Measurements from ENCODE around the gene CALD1. TPM values are rescaled to one million over a fixed set of nuclear protein-coding genes. Genes with fewer than 3 reads are reported as not detected.

CALD1 gene
- total RNA-seq, 1 experiment from 2014 or later, result 1.0 TPM

GRCh38 chr7:134819401-134819800 is 40.0 kb downstream of the CALD1 start:
- Histone ChIP-seq H3K36me3 (ENCODE audit: insufficient read depth, low read length) (no peaks in the 10 kb centered on the region), H3K9me2 (replicated peaks; ENCODE audit: insufficient read depth, low read length) (no peaks in the 10 kb centered on the region), H3K4me2 (ENCODE audit: low read depth, low read length, poor library complexity, severe bottlenecking) (no peak overlapping the region), H3K27ac (ENCODE audit: low read length) (no peak overlapping the region), H3K27me3 (ENCODE audit: low read length) (no peaks in the 10 kb centered on the region), H4K20me1 (ENCODE audit: insufficient read depth, low read depth, low read length) (no peaks in the 10 kb centered on the region), H3K79me2 (ENCODE audit: low read length) (no peaks in the 10 kb centered on the region), H3K4me1 (ENCODE audit: low read length) (no peaks in the 10 kb centered on the region), H3K4me3 (ENCODE audit: low read length) (no peak overlapping the region), H3K9ac (ENCODE audit: low read length) (no peak overlapping the region), H2AFZ (ENCODE audit: low read length) (no peak overlapping the region), H3K9me3 (ENCODE audit: low read length) (no peaks in the 10 kb centered on the region)
- DNase-seq, result no peak

GRCh38 chr7:134820295-134820694 is 40.9 kb downstream of the CALD1 start:
- H3K4me1 ChIP-seq (ENCODE audit: low read length), result no peaks in the 10 kb centered on the region
- no peak overlapping the region for H3K27ac ChIP-seq (ENCODE audit: low read length)
- H3K36me3 ChIP-seq (ENCODE audit: insufficient read depth, low read length), result no peaks in the 10 kb centered on the region
- no peak overlapping the region for H3K9ac ChIP-seq (ENCODE audit: low read length)
- H4K20me1 ChIP-seq (ENCODE audit: insufficient read depth, low read depth, low read length), result no peaks in the 10 kb centered on the region
- no peaks in the 10 kb centered on the region for H3K9me2 ChIP-seq (replicated peaks; ENCODE audit: insufficient read depth, low read length)
- no peaks in the 10 kb centered on the region for H3K9me3 ChIP-seq (ENCODE audit: low read length)
- no peak for DNase-seq
- no peak overlapping the region for H2AFZ ChIP-seq (ENCODE audit: low read length)
- no peak overlapping the region for H3K4me3 ChIP-seq (ENCODE audit: low read length)
- no peak overlapping the region for H3K4me2 ChIP-seq (ENCODE audit: low read depth, low read length, poor library complexity, severe bottlenecking)
- H3K79me2 ChIP-seq (ENCODE audit: low read length), result no peaks in the 10 kb centered on the region
- no peaks in the 10 kb centered on the region for H3K27me3 ChIP-seq (ENCODE audit: low read length)

DNA sequence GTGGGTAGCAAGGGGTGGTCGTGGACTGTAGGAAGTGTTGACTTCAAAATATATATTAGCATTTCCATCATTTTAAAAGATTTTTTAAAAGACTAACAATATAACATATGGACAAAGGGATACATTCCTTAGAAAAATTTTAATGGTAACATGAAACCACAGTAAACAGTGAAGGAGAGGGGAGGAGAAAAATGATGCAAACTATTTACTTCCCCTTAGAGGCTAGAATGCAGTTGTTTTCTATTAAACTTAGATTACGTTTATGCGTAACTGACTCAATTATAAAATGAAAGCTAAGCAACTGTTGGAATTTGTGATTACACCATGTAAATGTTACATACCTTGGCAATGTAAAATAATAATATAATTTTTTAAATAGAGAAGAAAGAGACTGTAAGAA is 41.3 kb downstream of the CALD1 start:
- Histone ChIP-seq H2AFZ (ENCODE audit: low read length) (no peak overlapping the region), H3K79me2 (ENCODE audit: low read length) (no peaks in the 10 kb centered on the region)
- DNase-seq, result no peak

GRCh38 chr7:134823400-134823799 is 44.0 kb downstream of the CALD1 start:
- H3K4me1 ChIP-seq (ENCODE audit: low read length), result no peaks in the 10 kb centered on the region
- H3K36me3 ChIP-seq (ENCODE audit: insufficient read depth, low read length), result no peaks in the 10 kb centered on the region
- no peaks in the 10 kb centered on the region for H3K27me3 ChIP-seq (ENCODE audit: low read length)
- H4K20me1 ChIP-seq (ENCODE audit: insufficient read depth, low read depth, low read length), result no peaks in the 10 kb centered on the region
- no peaks in the 10 kb centered on the region for H3K79me2 ChIP-seq (ENCODE audit: low read length)
- H3K9me3 ChIP-seq (ENCODE audit: low read length), result no peaks in the 10 kb centered on the region
- no peak overlapping the region for H3K9ac ChIP-seq (ENCODE audit: low read length)
- H2AFZ ChIP-seq (ENCODE audit: low read length), result no peak overlapping the region
- no peak overlapping the region for H3K27ac ChIP-seq (ENCODE audit: low read length)
- DNase-seq, result no peak
- H3K4me2 ChIP-seq (ENCODE audit: low read depth, low read length, poor library complexity, severe bottlenecking), result no peak overlapping the region
- H3K4me3 ChIP-seq (ENCODE audit: low read length), result no peak overlapping the region
- H3K9me2 ChIP-seq (replicated peaks; ENCODE audit: insufficient read depth, low read length), result no peaks in the 10 kb centered on the region

More for the DNA sequence above, 41.3 kb downstream of the CALD1 start:
- no peaks in the 10 kb centered on the region for H3K9me3 ChIP-seq (ENCODE audit: low read length)
- no peaks in the 10 kb centered on the region for H3K4me1 ChIP-seq (ENCODE audit: low read length)
- H3K27me3 ChIP-seq (ENCODE audit: low read length), result no peaks in the 10 kb centered on the region
- H3K36me3 ChIP-seq (ENCODE audit: insufficient read depth, low read length), result no peaks in the 10 kb centered on the region
- no peak overlapping the region for H3K9ac ChIP-seq (ENCODE audit: low read length)
- H3K27ac ChIP-seq (ENCODE audit: low read length), result no peak overlapping the region
- H3K4me2 ChIP-seq (ENCODE audit: low read depth, low read length, poor library complexity, severe bottlenecking), result no peak overlapping the region
- H3K9me2 ChIP-seq (replicated peaks; ENCODE audit: insufficient read depth, low read length), result no peaks in the 10 kb centered on the region
- no peaks in the 10 kb centered on the region for H4K20me1 ChIP-seq (ENCODE audit: insufficient read depth, low read depth, low read length)
- no peak overlapping the region for H3K4me3 ChIP-seq (ENCODE audit: low read length)

- no peak overlapping the region for H3K27ac ChIP-seq (ENCODE audit: low read length)
- no peak overlapping the region for H3K4me3 ChIP-seq (ENCODE audit: low read length)
- DNase-seq, result no peak
- H3K9me3 ChIP-seq (ENCODE audit: low read length), result no peaks in the 10 kb centered on the region
- no peaks in the 10 kb centered on the region for H3K27me3 ChIP-seq (ENCODE audit: low read length)
- no peaks in the 10 kb centered on the region for H3K36me3 ChIP-seq (ENCODE audit: insufficient read depth, low read length)
- no peak overlapping the region for H3K4me2 ChIP-seq (ENCODE audit: low read depth, low read length, poor library complexity, severe bottlenecking)
- no peaks in the 10 kb centered on the region for H4K20me1 ChIP-seq (ENCODE audit: insufficient read depth, low read depth, low read length)
- H3K9me2 ChIP-seq (replicated peaks; ENCODE audit: insufficient read depth, low read length), result no peaks in the 10 kb centered on the region
- H3K79me2 ChIP-seq (ENCODE audit: low read length), result no peaks in the 10 kb centered on the region
- no peak overlapping the region for H2AFZ ChIP-seq (ENCODE audit: low read length)
- no peak overlapping the region for H3K9ac ChIP-seq (ENCODE audit: low read length)
- no peaks in the 10 kb centered on the region for H3K4me1 ChIP-seq (ENCODE audit: low read length)
Measured at GRCh38 chr7:134825666-134826065, 46.2 kb downstream of the CALD1 start.

GRCh38 chr7:134826105-134826504 is 46.7 kb downstream of the CALD1 start:
- H3K27me3 ChIP-seq (ENCODE audit: low read length), result no peaks in the 10 kb centered on the region
- no peaks in the 10 kb centered on the region for H3K9me2 ChIP-seq (replicated peaks; ENCODE audit: insufficient read depth, low read length)
- no peak overlapping the region for H3K27ac ChIP-seq (ENCODE audit: low read length)
- no peaks in the 10 kb centered on the region for H3K79me2 ChIP-seq (ENCODE audit: low read length)
- H4K20me1 ChIP-seq (ENCODE audit: insufficient read depth, low read depth, low read length), result no peaks in the 10 kb centered on the region
- no peak overlapping the region for H3K4me2 ChIP-seq (ENCODE audit: low read depth, low read length, poor library complexity, severe bottlenecking)
- no peaks in the 10 kb centered on the region for H3K36me3 ChIP-seq (ENCODE audit: insufficient read depth, low read length)
- H3K9me3 ChIP-seq (ENCODE audit: low read length), result no peaks in the 10 kb centered on the region
- no peak overlapping the region for H2AFZ ChIP-seq (ENCODE audit: low read length)
- H3K4me3 ChIP-seq (ENCODE audit: low read length), result no peak overlapping the region
- H3K9ac ChIP-seq (ENCODE audit: low read length), result no peak overlapping the region
- no peak for DNase-seq
- H3K4me1 ChIP-seq (ENCODE audit: low read length), result no peaks in the 10 kb centered on the region

GRCh38 chr7:134827436-134827835 is 48.0 kb downstream of the CALD1 start:
- no peak for DNase-seq
- H3K27ac ChIP-seq (ENCODE audit: low read length), result no peak overlapping the region
- H3K9me3 ChIP-seq (ENCODE audit: low read length), result no peaks in the 10 kb centered on the region
- H3K4me2 ChIP-seq (ENCODE audit: low read depth, low read length, poor library complexity, severe bottlenecking), result no peak overlapping the region
- H3K36me3 ChIP-seq (ENCODE audit: insufficient read depth, low read length), result no peaks in the 10 kb centered on the region
- no peak overlapping the region for H3K9ac ChIP-seq (ENCODE audit: low read length)
- H3K4me3 ChIP-seq (ENCODE audit: low read length), result no peak overlapping the region
- H3K27me3 ChIP-seq (ENCODE audit: low read length), result no peaks in the 10 kb centered on the region
- no peaks in the 10 kb centered on the region for H4K20me1 ChIP-seq (ENCODE audit: insufficient read depth, low read depth, low read length)
- H3K9me2 ChIP-seq (replicated peaks; ENCODE audit: insufficient read depth, low read length), result no peaks in the 10 kb centered on the region
- H3K79me2 ChIP-seq (ENCODE audit: low read length), result no peaks in the 10 kb centered on the region
- H3K4me1 ChIP-seq (ENCODE audit: low read length), result no peaks in the 10 kb centered on the region
- no peak overlapping the region for H2AFZ ChIP-seq (ENCODE audit: low read length)

DNA sequence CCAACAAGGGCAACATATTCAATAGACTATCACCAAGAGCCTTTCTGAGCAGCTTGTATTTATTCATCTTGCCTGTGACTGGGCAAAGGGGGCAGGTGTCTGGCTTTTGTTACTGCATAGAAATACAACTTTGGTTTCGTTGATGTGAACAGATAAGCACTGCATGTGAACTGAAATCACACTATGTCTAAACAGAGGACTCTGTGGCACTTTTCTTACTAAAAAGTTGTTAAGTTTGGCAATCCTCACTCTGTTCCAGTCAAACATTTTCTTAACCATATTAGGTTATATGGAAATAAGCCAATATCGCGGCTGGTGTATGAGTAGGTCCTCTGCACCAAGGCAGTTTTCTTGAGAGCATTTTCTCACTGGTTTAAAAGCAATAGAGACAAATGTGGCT is 48.5 kb downstream of the CALD1 start:
- Histone ChIP-seq H3K9me2 (replicated peaks; ENCODE audit: insufficient read depth, low read length) (no peaks in the 10 kb centered on the region), H3K79me2 (ENCODE audit: low read length) (no peaks in the 10 kb centered on the region), H3K4me1 (ENCODE audit: low read length) (no peaks in the 10 kb centered on the region), H4K20me1 (ENCODE audit: insufficient read depth, low read depth, low read length) (no peaks in the 10 kb centered on the region), H3K27ac (ENCODE audit: low read length) (no peak overlapping the region), H3K36me3 (ENCODE audit: insufficient read depth, low read length) (no peaks in the 10 kb centered on the region), H3K4me3 (ENCODE audit: low read length) (no peak overlapping the region), H3K9me3 (ENCODE audit: low read length) (no peaks in the 10 kb centered on the region), H3K27me3 (ENCODE audit: low read length) (no peaks in the 10 kb centered on the region), H3K4me2 (ENCODE audit: low read depth, low read length, poor library complexity, severe bottlenecking) (no peak overlapping the region), H3K9ac (ENCODE audit: low read length) (no peak overlapping the region), H2AFZ (ENCODE audit: low read length) (no peak overlapping the region)
- DNase-seq, result no peak

GRCh38 chr7:134828361-134828760 is 48.9 kb downstream of the CALD1 start:
- no peaks in the 10 kb centered on the region for H3K9me2 ChIP-seq (replicated peaks; ENCODE audit: insufficient read depth, low read length)
- no peak overlapping the region for H2AFZ ChIP-seq (ENCODE audit: low read length)
- DNase-seq, result no peak
- H3K27ac ChIP-seq (ENCODE audit: low read length), result no peak overlapping the region
- H3K4me3 ChIP-seq (ENCODE audit: low read length), result no peak overlapping the region
- H3K36me3 ChIP-seq (ENCODE audit: insufficient read depth, low read length), result no peaks in the 10 kb centered on the region
- no peaks in the 10 kb centered on the region for H3K9me3 ChIP-seq (ENCODE audit: low read length)
- H3K9ac ChIP-seq (ENCODE audit: low read length), result no peak overlapping the region
- no peak overlapping the region for H3K4me2 ChIP-seq (ENCODE audit: low read depth, low read length, poor library complexity, severe bottlenecking)
- no peaks in the 10 kb centered on the region for H4K20me1 ChIP-seq (ENCODE audit: insufficient read depth, low read depth, low read length)
- H3K27me3 ChIP-seq (ENCODE audit: low read length), result no peaks in the 10 kb centered on the region
- H3K79me2 ChIP-seq (ENCODE audit: low read length), result no peaks in the 10 kb centered on the region
- H3K4me1 ChIP-seq (ENCODE audit: low read length), result no peaks in the 10 kb centered on the region

Data from Karpas-422 (cell line).